ENCODE measurements around the gene ARID5B. TPM values are rescaled to one million over a fixed set of nuclear protein-coding genes. Genes with fewer than 3 reads are reported as not detected.

ARID5B gene
- polyA plus RNA-seq, 1 experiment, result 137 TPM

DNA sequence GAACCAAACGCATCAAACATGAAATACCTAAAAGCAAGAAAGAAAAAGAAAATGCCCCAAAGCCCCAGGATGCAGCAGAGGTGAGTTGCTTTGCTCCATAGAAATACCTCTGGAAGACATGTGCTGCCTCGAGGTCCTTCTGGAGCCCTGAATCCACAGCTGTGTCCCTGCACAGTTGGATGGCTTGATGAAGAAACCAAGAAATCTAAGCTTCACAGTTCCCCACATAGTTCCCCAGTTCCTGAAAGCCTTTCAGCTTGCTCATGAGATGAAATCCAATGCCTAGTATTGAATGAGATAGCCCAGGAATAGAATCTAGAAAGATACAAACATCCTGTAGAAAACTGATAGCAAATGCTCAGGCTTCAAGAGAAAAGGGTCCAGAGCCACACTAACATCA is 184.3 kb downstream of the ARID5B start:
- ChIA-PET POLR2A (interaction anchor here (0.5 to 1.2 kb wide), 3 partner anchors 19 to 1740 kb away, joined by 3 to 5 read pairs (median 3); no protein-coding TSS in a partner anchor), CTCF (no interaction called here)
- no peaks in the 10 kb centered on the region for H3K27me3 ChIP-seq (ENCODE audit: control insufficient read depth, insufficient read depth, low read length)
- H3K9me3 ChIP-seq (ENCODE audit: control insufficient read depth, insufficient read depth, low read length), result no peaks in the 10 kb centered on the region
- TF ChIP-seq, protein P1, sequence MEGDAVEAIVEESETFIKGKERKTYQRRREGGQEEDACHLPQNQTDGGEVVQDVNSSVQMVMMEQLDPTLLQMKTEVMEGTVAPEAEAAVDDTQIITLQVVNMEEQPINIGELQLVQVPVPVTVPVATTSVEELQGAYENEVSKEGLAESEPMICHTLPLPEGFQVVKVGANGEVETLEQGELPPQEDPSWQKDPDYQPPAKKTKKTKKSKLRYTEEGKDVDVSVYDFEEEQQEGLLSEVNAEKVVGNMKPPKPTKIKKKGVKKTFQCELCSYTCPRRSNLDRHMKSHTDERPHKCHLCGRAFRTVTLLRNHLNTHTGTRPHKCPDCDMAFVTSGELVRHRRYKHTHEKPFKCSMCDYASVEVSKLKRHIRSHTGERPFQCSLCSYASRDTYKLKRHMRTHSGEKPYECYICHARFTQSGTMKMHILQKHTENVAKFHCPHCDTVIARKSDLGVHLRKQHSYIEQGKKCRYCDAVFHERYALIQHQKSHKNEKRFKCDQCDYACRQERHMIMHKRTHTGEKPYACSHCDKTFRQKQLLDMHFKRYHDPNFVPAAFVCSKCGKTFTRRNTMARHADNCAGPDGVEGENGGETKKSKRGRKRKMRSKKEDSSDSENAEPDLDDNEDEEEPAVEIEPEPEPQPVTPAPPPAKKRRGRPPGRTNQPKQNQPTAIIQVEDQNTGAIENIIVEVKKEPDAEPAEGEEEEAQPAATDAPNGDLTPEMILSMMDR (IDR thresholded peaks at IDR 0.05; ENCODE audit: low read depth, low read length), result no peak
- DNase-seq (ENCODE audit: low read depth, low spot score), result no peak
- no peak overlapping the region for H3K4me3 ChIP-seq (ENCODE audit: low read depth, low read length)
- peak overlapping the region; percentile 48 for H3K27ac ChIP-seq (ENCODE audit: low read depth, low read length)

DNA sequence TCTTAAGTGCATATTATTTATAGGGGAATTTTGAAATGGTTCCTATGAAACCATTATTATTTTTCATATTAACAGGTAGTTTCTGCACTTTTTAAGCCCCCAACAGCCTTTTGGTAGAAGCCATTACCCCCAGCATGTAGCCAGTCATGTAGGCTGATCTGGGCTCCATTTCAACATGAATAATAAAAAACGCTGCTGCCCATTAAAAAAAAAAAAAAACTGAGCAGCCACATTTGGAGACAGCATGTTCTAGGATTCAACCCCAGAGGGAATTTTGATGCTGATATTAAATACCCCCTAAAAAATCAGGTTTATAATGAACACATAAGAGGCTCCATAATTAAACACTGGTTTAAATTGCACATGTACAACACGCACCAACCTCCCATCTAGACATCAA is 185.8 kb downstream of the ARID5B start:
- H3K9me3 ChIP-seq (ENCODE audit: control insufficient read depth, insufficient read depth, low read length), result peaks cover 3% of the 10 kb centered on the region; the same call in 1 of the 2 replicates
- H3K27ac ChIP-seq (ENCODE audit: low read depth, low read length), result no peak overlapping the region
- ChIA-PET CTCF (interaction anchor here (1.3 kb wide), 1 partner anchor 156 kb away, joined by 3 read pairs; no protein-coding TSS in a partner anchor), POLR2A (interaction anchor here (0.7 to 1.0 kb wide), 2 partner anchors 38 to 133 kb away, joined by 3 to 6 read pairs; no protein-coding TSS in a partner anchor)
- no peak overlapping the region for H3K4me3 ChIP-seq (ENCODE audit: low read depth, low read length)
- TF ChIP-seq, protein P1 (IDR thresholded peaks at IDR 0.05; ENCODE audit: low read depth, low read length), result no peak
- H3K27me3 ChIP-seq (ENCODE audit: control insufficient read depth, insufficient read depth, low read length), result no peaks in the 10 kb centered on the region
- DNase-seq (ENCODE audit: low read depth, low spot score), result no peak

DNA sequence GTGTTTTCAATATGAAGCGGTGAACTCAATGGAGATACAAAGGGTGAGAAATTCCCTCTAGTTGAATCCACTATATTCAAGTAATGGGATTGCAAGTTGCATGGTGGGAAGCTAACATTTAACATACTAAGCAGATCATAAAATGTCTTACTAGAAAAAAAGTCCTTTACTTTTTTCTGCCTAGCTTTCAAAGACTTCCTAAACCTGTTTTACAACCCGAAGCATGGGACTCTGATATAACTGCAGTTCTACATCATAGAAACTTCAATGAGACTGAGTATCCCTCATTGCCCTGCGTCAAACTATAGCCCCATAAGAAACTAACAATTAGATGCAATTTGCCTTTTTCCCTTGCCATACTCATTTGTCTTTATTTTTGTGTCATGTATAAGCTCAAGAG is 187.3 kb downstream of the ARID5B start:
- ChIA-PET CTCF (interaction anchor here (1.3 to 2.0 kb wide), 2 partner anchors 154 to 156 kb away, joined by 3 to 10 read pairs; no protein-coding TSS in a partner anchor), POLR2A (interaction anchor here (1.2 kb wide), 1 partner anchor 155 kb away, joined by 5 read pairs; no protein-coding TSS in a partner anchor)
- DNase-seq (ENCODE audit: low read depth, low spot score), result no peak
- Histone ChIP-seq H3K9me3 (ENCODE audit: control insufficient read depth, insufficient read depth, low read length) (peaks cover 4% of the 10 kb centered on the region; the same call in 1 of the 2 replicates), H3K4me3 (ENCODE audit: low read depth, low read length) (no peak overlapping the region), H3K27ac (ENCODE audit: low read depth, low read length) (no peak overlapping the region), H3K27me3 (ENCODE audit: control insufficient read depth, insufficient read depth, low read length) (no peaks in the 10 kb centered on the region)
- TF ChIP-seq, protein P1 (IDR thresholded peaks at IDR 0.05; ENCODE audit: low read depth, low read length), result no peak

DNA sequence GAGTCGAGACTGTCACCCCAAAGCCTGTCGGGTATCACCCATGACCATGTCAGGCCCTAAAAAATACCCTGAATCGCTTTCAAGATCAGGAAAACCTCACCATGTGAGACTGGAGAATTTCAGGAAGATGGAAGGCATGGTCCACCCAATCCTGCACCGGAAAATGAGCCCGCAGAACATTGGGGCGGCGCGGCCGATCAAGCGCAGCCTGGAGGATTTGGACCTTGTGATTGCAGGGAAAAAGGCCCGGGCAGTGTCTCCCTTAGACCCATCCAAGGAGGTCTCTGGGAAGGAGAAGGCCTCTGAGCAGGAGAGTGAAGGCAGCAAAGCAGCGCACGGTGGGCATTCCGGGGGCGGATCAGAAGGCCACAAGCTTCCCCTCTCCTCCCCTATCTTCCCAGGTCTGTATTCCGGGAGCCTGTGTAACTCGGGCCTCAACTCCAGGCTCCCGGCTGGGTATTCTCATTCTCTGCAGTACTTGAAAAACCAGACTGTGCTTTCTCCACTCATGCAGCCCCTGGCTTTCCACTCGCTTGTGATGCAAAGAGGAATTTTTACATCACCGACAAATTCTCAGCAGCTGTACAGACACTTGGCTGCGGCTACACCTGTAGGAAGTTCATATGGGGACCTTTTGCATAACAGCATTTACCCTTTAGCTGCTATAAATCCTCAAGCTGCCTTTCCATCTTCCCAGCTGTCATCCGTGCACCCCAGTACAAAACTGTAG is 191.0 kb downstream of the ARID5B start:
- DNase-seq (ENCODE audit: low read depth, low spot score), result no peak
- CTCF ChIA-PET, result no interaction called here
- Histone ChIP-seq H3K27ac (ENCODE audit: low read depth, low read length) (peak overlapping the region; percentile 69), H3K27me3 (ENCODE audit: control insufficient read depth, insufficient read depth, low read length) (no peaks in the 10 kb centered on the region), H3K4me3 (ENCODE audit: low read depth, low read length) (no peak overlapping the region), H3K9me3 (ENCODE audit: control insufficient read depth, insufficient read depth, low read length) (peaks cover 4% of the 10 kb centered on the region; the same call in 1 of the 2 replicates)
- POLR2A ChIA-PET, result interaction anchor here (2.3 kb wide), 1 partner anchor 43 kb away, joined by 8 read pairs; no protein-coding TSS in a partner anchor
- TF ChIP-seq, protein P1 (IDR thresholded peaks at IDR 0.05; ENCODE audit: low read depth, low read length), result no peak

DNA sequence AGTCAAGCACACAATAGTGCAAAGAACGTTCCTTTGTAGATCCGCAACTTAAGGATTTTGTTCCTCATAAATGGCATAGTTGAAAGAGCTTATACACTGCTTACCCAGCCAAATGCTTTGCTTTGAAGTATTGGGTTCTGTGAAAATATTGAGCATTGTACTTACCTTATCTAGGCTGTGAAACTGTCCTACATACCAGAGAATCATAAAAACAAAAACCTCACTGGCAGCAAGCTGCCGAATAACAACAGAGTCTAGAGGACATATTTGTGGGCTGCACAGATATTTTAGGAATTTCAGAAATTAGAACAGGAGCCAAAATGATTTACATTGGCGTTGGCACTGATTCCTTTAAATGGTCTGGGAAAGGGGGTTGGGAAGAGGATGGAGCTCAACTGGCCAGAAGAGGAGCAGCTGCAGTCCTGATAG is 192.4 kb downstream of the ARID5B start:
- TF ChIP-seq, protein P1 (IDR thresholded peaks at IDR 0.05; ENCODE audit: low read depth, low read length), result no peak
- Histone ChIP-seq H3K27ac (ENCODE audit: low read depth, low read length) (peak overlapping the region; percentile 68), H3K27me3 (ENCODE audit: control insufficient read depth, insufficient read depth, low read length) (no peaks in the 10 kb centered on the region), H3K9me3 (ENCODE audit: control insufficient read depth, insufficient read depth, low read length) (peaks cover 4% of the 10 kb centered on the region; the same call in 1 of the 2 replicates), H3K4me3 (ENCODE audit: low read depth, low read length) (no peak overlapping the region)
- ChIA-PET POLR2A (interaction anchor here (1.0 to 2.6 kb wide), 7 partner anchors 11 to 193 kb away, joined by 3 to 16 read pairs (median 7); partner anchors contain the start of gene ARID5B), CTCF (interaction anchor here (0.6 to 1.0 kb wide), 3 partner anchors 139 to 425 kb away, joined by 3 to 8 read pairs (median 3); no protein-coding TSS in a partner anchor)
- peak; percentile 67 for DNase-seq (ENCODE audit: low read depth, low spot score)

Data from AG04450 (cell line).